ENCODE data around the gene MTA2. TPM values are rescaled to one million over a fixed set of nuclear protein-coding genes. Genes with fewer than 3 reads are reported as not detected.
"Not testable (repeated sequence)": the region's sequence is repeated elsewhere in the genome, so short reads cannot be mapped to it uniquely, and the experiment has no call there.

The MTA2 gene
- total RNA-seq, 1 donor from 2014 or later, result 79.2 TPM

DNA sequence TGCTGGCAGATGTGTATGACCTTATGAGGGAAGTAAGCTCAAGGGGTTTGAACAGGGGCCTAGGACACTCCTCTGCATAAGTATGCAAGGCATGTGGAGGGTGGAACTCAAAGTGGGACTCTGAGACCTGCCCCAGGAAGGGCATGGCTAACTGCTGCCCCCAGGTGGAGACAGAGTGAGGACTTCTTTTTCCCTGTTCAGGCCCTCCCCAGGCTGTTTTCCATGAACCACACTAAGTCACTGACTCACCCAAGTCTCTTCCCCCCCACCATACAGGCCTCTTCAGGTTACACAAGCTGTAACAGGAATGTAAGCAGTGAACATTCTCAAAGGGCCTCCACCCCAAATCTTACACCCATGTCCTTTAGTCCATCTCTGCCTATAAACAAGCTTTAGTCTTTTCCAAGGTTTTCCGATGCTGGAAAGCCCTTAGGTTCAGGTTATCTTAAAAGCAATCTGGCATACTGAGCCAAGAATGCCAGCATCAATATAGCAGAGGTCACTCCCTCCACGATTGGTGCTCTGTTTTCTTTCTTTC, 41.0 kb downstream of the MTA2 start:
- TF ChIP-seq, protein P1, sequence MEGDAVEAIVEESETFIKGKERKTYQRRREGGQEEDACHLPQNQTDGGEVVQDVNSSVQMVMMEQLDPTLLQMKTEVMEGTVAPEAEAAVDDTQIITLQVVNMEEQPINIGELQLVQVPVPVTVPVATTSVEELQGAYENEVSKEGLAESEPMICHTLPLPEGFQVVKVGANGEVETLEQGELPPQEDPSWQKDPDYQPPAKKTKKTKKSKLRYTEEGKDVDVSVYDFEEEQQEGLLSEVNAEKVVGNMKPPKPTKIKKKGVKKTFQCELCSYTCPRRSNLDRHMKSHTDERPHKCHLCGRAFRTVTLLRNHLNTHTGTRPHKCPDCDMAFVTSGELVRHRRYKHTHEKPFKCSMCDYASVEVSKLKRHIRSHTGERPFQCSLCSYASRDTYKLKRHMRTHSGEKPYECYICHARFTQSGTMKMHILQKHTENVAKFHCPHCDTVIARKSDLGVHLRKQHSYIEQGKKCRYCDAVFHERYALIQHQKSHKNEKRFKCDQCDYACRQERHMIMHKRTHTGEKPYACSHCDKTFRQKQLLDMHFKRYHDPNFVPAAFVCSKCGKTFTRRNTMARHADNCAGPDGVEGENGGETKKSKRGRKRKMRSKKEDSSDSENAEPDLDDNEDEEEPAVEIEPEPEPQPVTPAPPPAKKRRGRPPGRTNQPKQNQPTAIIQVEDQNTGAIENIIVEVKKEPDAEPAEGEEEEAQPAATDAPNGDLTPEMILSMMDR (IDR thresholded peaks at IDR 0.05), result peak; percentile 83 to 92 (median 85)
- Histone ChIP-seq H3K36me3 (peaks cover 48 to 50% of the 10 kb centered on the region in 2 donors), H3K4me3 (no peak overlapping the region), H3K4me1 (peaks cover 16 to 29% of the 10 kb centered on the region in 2 donors), H3K27me3 (no peaks in the 10 kb centered on the region), H3K9me3 (no peaks in the 10 kb centered on the region), H3K27ac (peak overlapping the region; percentile 81 to 84)
- peak; percentile 63 to 98 for DNase-seq (ENCODE audit: low spot score in 2 of 2)
- intact Hi-C loops (cut with DNase I), result loop anchor here (1.0 kb wide), 4 partner anchors 14 to 165 kb away; partner anchors contain the start of genes AHNAK and TUT1

DNA sequence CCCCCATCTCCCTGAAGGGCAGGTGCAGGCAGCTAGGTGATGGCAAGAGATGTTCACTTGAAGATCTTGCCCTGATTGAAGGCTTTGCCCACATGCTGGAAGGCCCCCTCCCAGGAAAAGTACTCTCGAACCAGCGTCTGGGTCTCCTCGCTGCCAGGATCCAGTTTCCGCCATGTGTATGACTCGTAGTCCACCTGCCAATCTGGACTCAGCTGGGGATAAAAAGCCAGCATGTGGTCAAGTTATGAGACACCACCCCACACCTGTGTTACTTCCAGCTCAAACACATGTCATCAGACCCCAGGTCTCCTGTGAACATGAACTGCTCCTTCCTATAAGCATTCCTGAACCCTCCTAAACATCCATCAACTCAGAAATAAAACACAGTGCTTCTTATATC, 42.0 kb downstream of the MTA2 start:
- peak overlapping the region; percentile 73 to 79 for H3K27ac ChIP-seq
- H3K27me3 ChIP-seq; H3K4me3 ChIP-seq; H3K9me3 ChIP-seq; DNase-seq (ENCODE audit: low spot score in 2 of 2): not testable (repeated sequence)
- intact Hi-C loops (cut with DNase I), result loop anchor here (1.0 kb wide), 4 partner anchors 13 to 164 kb away; partner anchors contain the start of genes AHNAK and TUT1
- H3K36me3 ChIP-seq, result peaks cover 38 to 41% of the 10 kb centered on the region in 2 donors
- H3K4me1 ChIP-seq, result peaks cover 24 to 39% of the 10 kb centered on the region in 2 donors

DNA sequence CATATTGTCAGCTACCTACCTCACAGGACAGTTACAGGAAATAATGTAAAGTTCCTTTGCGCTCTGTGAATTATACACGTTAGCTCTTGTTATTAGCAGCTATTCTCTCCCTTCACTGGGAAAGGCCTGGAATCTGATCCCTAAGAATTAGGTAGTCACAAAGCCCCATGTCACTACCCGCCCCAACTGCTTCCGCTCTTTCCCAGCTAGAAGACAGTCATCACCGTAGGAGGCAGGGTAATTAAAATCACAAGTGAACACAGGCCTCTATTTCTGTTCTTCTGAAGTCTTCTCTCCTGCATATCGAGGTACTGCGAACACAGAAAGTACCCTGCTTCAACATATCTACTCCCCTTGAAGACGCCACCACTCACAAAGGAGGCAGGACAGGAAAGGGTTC, 42.5 kb downstream of the MTA2 start:
- DNase-seq (ENCODE audit: low spot score in 2 of 2), result no peak
- Histone ChIP-seq H3K4me1 (peaks cover 28 to 43% of the 10 kb centered on the region in 2 donors), H3K4me3 (no peak overlapping the region), H3K9me3 (no peaks in the 10 kb centered on the region), H3K27me3 (no peaks in the 10 kb centered on the region), H3K36me3 (peaks cover 34 to 38% of the 10 kb centered on the region in 2 donors), H3K27ac (peak overlapping the region in 1 of 2 donors; percentile 79)
- intact Hi-C loops (cut with DNase I), result no loop called here
- TF ChIP-seq, protein P1 (IDR thresholded peaks at IDR 0.05), result no peak

DNA sequence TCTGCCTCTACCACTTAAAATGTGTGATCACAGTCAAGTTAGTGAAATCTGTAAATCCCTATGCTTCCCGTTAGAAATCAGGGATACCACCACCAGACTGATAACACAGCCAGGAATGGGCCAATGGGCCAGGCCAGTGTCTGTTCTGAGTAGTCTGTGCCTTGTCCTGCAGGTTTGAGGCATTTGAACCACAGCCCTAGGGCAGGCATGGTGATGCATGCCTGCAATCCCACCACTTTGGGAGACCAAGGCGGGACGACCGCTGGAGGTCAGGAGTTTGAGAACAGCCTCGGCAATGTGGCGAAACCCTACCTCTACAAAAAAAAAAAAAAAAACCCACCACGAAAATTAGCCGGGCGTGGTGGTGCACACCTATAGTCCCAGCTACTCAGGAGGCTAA, 43.0 kb downstream of the MTA2 start:
- H3K4me3 ChIP-seq, result no peak overlapping the region
- peaks cover 31 to 34% of the 10 kb centered on the region in 2 donors for H3K36me3 ChIP-seq
- H3K4me1 ChIP-seq, result peaks cover 30 to 48% of the 10 kb centered on the region in 2 donors
- DNase-seq (ENCODE audit: low spot score in 2 of 2), result no peak
- peak overlapping the region in 1 of 2 donors; percentile 94 for H3K27ac ChIP-seq
- TF ChIP-seq, protein P1 (IDR thresholded peaks at IDR 0.05), result no peak
- intact Hi-C loops (cut with DNase I), result no loop called here
- H3K27me3 ChIP-seq, result no peaks in the 10 kb centered on the region
- H3K9me3 ChIP-seq, result no peaks in the 10 kb centered on the region

DNA sequence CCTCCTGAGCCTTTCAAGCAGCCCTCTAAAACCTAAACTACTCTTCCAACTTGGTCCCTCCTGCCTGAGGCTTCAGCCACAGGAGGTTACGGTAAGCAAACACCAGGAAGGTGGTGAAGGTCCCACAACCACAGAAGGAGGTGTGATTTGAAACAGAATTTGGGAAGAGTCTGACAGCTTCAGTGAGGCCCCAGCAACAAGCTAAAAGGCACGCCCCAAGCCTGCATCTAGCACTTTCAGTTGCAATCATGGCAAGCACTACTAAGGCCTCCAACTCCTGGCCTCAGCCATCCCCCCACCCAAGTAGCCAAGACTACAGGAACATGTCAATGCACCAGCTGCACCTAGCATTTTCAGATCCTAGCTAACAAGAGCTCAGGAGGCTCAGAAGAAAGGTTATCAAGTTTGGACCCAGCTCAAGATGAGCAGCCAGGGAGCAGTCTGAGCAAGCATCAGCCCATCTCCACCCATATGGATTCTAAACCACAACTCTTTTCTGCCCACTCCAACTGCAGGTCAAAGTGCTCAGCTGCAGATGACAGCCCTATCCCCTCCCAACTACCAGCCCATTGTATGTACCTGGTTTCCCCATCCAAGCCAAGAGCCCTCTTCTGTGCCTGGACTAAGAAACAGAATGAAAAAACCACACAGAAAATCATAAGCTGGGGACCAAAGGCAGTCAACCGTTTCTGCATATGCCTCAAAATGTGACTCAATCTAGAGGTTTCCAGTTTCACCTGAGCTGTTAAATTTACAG, 44.6 kb downstream of the MTA2 start:
- intact Hi-C loops (cut with DNase I), result loop anchor here (1.0 kb wide), 1 partner anchor 11 kb away; the partner anchor contains the start of gene AHNAK
- peaks cover 38 to 62% of the 10 kb centered on the region in 2 donors for H3K4me1 ChIP-seq
- TF ChIP-seq, protein P1 (IDR thresholded peaks at IDR 0.05), result no peak
- DNase-seq (ENCODE audit: low spot score in 2 of 2), result no peak
- peak overlapping the region in 1 of 2 donors; percentile 42 for H3K4me3 ChIP-seq
- H3K36me3 ChIP-seq, result peaks cover 16 to 20% of the 10 kb centered on the region in 2 donors
- peak overlapping the region; percentile 94 to 96 for H3K27ac ChIP-seq
- no peaks in the 10 kb centered on the region for H3K27me3 ChIP-seq
- H3K9me3 ChIP-seq, result no peaks in the 10 kb centered on the region
